HUES6 (cell line): ENCODE measurements around the gene NRXN3.

Experiments used
- H3K27ac ChIP-seq: 2 replicates; pipeline ENCODE4 v1.7.0; 2013; ENCODE audit warnings: low read depth, mild to moderate bottlenecking, low read length, inconsistent platforms
- H3K27me3 ChIP-seq: 2 replicates; pipeline ENCODE4 v1.6.1; 2013; ENCODE audit warnings: low read length; ENCODE audit not compliant: control insufficient read depth, insufficient read depth
- H3K36me3 ChIP-seq: 2 replicates; pipeline ENCODE4 v1.6.1; 2013; ENCODE audit warnings: low read length; ENCODE audit not compliant: control insufficient read depth, insufficient read depth
- H3K4me1 ChIP-seq: 2 replicates; pipeline ENCODE4 v1.6.1; 2013; ENCODE audit warnings: low read length; ENCODE audit not compliant: control insufficient read depth, insufficient read depth
- H3K4me3 ChIP-seq: 2 replicates; pipeline ENCODE4 v1.5.1; 2013; ENCODE audit warnings: low read depth, low read length
- H3K9ac ChIP-seq: one replicate; pipeline ENCODE4 v1.6.1; 2013; ENCODE audit warnings: mild to moderate bottlenecking, low read length
- H3K9me3 ChIP-seq: 2 replicates; pipeline ENCODE4 v1.6.1; 2013; ENCODE audit warnings: low read depth, low read length; ENCODE audit not compliant: control insufficient read depth, insufficient read depth

The NRXN3 gene

GRCh38 chr14:79369359-79370332, 1199.5 kb downstream of the NRXN3 start:
- H3K4me1 ChIP-seq, result peaks cover 16% of the 10 kb centered on the region
- no peaks in the 10 kb centered on the region for H3K27me3 ChIP-seq
- no peaks in the 10 kb centered on the region for H3K9me3 ChIP-seq
- H3K4me3 ChIP-seq, result no peak overlapping the region
- H3K9ac ChIP-seq, result no peak overlapping the region
- H3K36me3 ChIP-seq, result no peaks in the 10 kb centered on the region
- H3K27ac ChIP-seq, result no peak overlapping the region

GRCh38 chr14:79370969-79371368, 1200.8 kb downstream of the NRXN3 start:
- H3K4me1 ChIP-seq, result peaks cover 25% of the 10 kb centered on the region
- no peak overlapping the region for H3K9ac ChIP-seq
- H3K9me3 ChIP-seq, result no peaks in the 10 kb centered on the region
- no peak overlapping the region for H3K27ac ChIP-seq
- no peak overlapping the region for H3K4me3 ChIP-seq
- no peaks in the 10 kb centered on the region for H3K27me3 ChIP-seq
- H3K36me3 ChIP-seq, result no peaks in the 10 kb centered on the region

GRCh38 chr14:79373451-79373850, 1203.3 kb downstream of the NRXN3 start:
- Histone ChIP-seq H3K9ac (no peak overlapping the region), H3K36me3 (no peaks in the 10 kb centered on the region), H3K9me3 (no peaks in the 10 kb centered on the region), H3K4me3 (no peak overlapping the region), H3K27me3 (no peaks in the 10 kb centered on the region), H3K4me1 (peaks cover 45% of the 10 kb centered on the region), H3K27ac (peak overlapping the region; percentile 73; the same call in 1 of the 2 replicates)

- H3K36me3 ChIP-seq, result no peaks in the 10 kb centered on the region
- no peaks in the 10 kb centered on the region for H3K27me3 ChIP-seq
- H3K4me1 ChIP-seq, result peaks cover 57% of the 10 kb centered on the region
- H3K27ac ChIP-seq, result peak overlapping the region; percentile 7; the same call in 1 of the 2 replicates
- H3K4me3 ChIP-seq, result no peak overlapping the region
- H3K9ac ChIP-seq, result no peak overlapping the region
- H3K9me3 ChIP-seq, result no peaks in the 10 kb centered on the region
These were observed 1205.2 kb downstream of the NRXN3 start for GRCh38 chr14:79375356-79375755.

- Histone ChIP-seq H3K27ac (no peak overlapping the region), H3K36me3 (no peaks in the 10 kb centered on the region), H3K9ac (no peak overlapping the region), H3K4me3 (no peak overlapping the region), H3K4me1 (peaks cover 57% of the 10 kb centered on the region), H3K9me3 (no peaks in the 10 kb centered on the region), H3K27me3 (no peaks in the 10 kb centered on the region)
These were observed 1206.4 kb downstream of the NRXN3 start for GRCh38 chr14:79376557-79376956.

GRCh38 chr14:79378020-79378419, 1207.8 kb downstream of the NRXN3 start:
- peak overlapping the region; percentile 0; the same call in 1 of the 2 replicates for H3K4me3 ChIP-seq
- H3K27ac ChIP-seq, result peak overlapping the region; percentile 82
- peaks cover 58% of the 10 kb centered on the region for H3K4me1 ChIP-seq
- H3K36me3 ChIP-seq, result no peaks in the 10 kb centered on the region
- H3K27me3 ChIP-seq, result no peaks in the 10 kb centered on the region
- no peaks in the 10 kb centered on the region for H3K9me3 ChIP-seq
- peak overlapping the region; percentile 47 for H3K9ac ChIP-seq

GRCh38 chr14:79379266-79379665, 1209.1 kb downstream of the NRXN3 start:
- no peaks in the 10 kb centered on the region for H3K9me3 ChIP-seq
- peaks cover 51% of the 10 kb centered on the region for H3K4me1 ChIP-seq
- no peak overlapping the region for H3K4me3 ChIP-seq
- H3K9ac ChIP-seq, result peak overlapping the region; percentile 52
- H3K27me3 ChIP-seq, result no peaks in the 10 kb centered on the region
- peak overlapping the region; percentile 82 for H3K27ac ChIP-seq
- H3K36me3 ChIP-seq, result no peaks in the 10 kb centered on the region

- Histone ChIP-seq H3K9ac (no peak overlapping the region), H3K27me3 (no peaks in the 10 kb centered on the region), H3K4me1 (peaks cover 22% of the 10 kb centered on the region), H3K36me3 (no peaks in the 10 kb centered on the region), H3K27ac (no peak overlapping the region), H3K4me3 (no peak overlapping the region), H3K9me3 (no peaks in the 10 kb centered on the region)
These were observed 1212.9 kb downstream of the NRXN3 start for GRCh38 chr14:79383031-79383430.

- Histone ChIP-seq H3K9me3 (no peaks in the 10 kb centered on the region), H3K27me3 (no peaks in the 10 kb centered on the region), H3K4me1 (peaks cover 17% of the 10 kb centered on the region), H3K9ac (no peak overlapping the region), H3K4me3 (no peak overlapping the region), H3K36me3 (no peaks in the 10 kb centered on the region), H3K27ac (no peak overlapping the region)
These were observed 1213.3 kb downstream of the NRXN3 start for GRCh38 chr14:79383475-79383874.

GRCh38 chr14:79395061-79395460, 1224.9 kb downstream of the NRXN3 start:
- Histone ChIP-seq H3K27ac (no peak overlapping the region), H3K36me3 (no peaks in the 10 kb centered on the region), H3K4me3 (no peak overlapping the region), H3K9ac (no peak overlapping the region), H3K27me3 (no peaks in the 10 kb centered on the region), H3K9me3 (no peaks in the 10 kb centered on the region), H3K4me1 (no peaks in the 10 kb centered on the region)

- Histone ChIP-seq H3K4me1 (peaks cover 19% of the 10 kb centered on the region), H3K27me3 (no peaks in the 10 kb centered on the region), H3K27ac (no peak overlapping the region), H3K9me3 (no peaks in the 10 kb centered on the region; the same call in 1 of the 2 replicates), H3K4me3 (no peak overlapping the region), H3K9ac (no peak overlapping the region), H3K36me3 (no peaks in the 10 kb centered on the region)
These were observed 1234.8 kb downstream of the NRXN3 start for GRCh38 chr14:79404874-79405511.
